NCI-H2171 (cell line): Measurements from ENCODE around the gene MITF.

Experiments
- DNase-seq: peaks from one replicate; lab custom pipeline; 2025; lab: John Stamatoyannopoulos, UW

The MITF gene

GRCh38 chr3:69963643-69964042, 224.4 kb downstream of the MITF start:
- DNase-seq = no peak

GRCh38 chr3:69967156-69967555, 227.9 kb downstream of the MITF start:
- DNase-seq = no peak

DNA sequence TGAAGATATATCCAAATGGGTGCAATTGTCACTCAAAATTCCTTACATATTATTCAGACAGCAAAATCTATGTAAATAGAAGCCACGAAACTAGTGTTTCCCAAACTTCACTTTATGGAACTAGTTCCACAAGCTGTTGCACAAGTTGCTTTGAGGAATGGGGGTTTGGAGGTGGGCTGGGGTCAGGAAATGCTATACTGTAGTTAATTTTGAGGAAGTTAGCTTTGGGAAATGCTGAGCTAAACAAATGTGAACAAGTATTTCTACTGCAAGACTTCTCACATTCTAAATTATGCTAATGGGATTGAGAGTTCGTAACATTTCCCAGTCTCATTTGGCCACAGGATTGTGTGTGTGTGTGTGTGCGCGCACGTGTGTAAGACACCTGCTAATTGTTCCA, 231.6 kb downstream of the MITF start:
- no peak for DNase-seq

GRCh38 chr3:69972672-69973071, 233.4 kb downstream of the MITF start:
- no peak for DNase-seq

- no peak for DNase-seq
Measured at GRCh38 chr3:69976021-69976420, 236.8 kb downstream of the MITF start.

GRCh38 chr3:69983546-69984265, 244.4 kb downstream of the MITF start:
- no peak for DNase-seq

DNA sequence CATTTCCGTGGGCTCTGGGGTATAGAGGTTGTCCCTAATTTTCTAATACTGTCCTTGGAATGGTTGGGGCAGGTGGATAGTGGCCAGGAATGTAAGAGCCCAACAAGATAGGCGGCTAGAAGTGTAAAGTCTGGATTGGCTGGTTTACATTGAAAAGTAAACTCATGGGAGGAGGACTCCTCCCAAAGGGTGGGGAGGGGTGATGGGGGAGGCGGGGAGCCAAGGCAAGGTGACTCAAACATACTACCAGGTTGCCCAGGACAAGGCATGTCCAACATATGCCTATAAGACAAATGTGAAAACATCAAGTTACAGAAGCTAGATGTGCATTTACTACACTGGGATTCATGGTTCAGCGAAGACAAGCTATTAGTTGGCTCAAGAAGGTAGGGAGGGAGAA, 246.0 kb downstream of the MITF start:
- DNase-seq = no peak

GRCh38 chr3:69986419-69986818, 247.2 kb downstream of the MITF start:
- DNase-seq = no peak

DNA sequence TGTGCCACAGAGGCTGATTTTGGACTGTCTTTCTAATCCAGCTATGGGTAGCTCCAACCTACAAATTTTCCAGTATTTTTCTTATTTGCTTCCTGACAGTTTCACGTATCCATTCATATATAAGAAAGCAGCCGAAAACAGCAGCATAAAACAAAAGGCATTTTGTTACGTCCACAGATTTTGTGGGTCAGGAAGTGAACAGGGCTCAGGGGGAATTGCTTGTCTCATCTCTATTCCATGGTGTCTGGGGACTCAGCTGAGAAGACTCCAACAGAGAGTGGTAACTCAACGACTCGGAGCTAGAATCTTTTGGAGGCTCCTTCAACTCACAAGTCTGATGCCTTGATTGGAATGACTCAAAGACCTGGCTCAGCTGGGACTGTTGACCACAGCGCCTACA, 248.6 kb downstream of the MITF start:
- no peak for DNase-seq

GRCh38 chr3:69993757-69994156, 254.5 kb downstream of the MITF start:
- no peak for DNase-seq

DNA sequence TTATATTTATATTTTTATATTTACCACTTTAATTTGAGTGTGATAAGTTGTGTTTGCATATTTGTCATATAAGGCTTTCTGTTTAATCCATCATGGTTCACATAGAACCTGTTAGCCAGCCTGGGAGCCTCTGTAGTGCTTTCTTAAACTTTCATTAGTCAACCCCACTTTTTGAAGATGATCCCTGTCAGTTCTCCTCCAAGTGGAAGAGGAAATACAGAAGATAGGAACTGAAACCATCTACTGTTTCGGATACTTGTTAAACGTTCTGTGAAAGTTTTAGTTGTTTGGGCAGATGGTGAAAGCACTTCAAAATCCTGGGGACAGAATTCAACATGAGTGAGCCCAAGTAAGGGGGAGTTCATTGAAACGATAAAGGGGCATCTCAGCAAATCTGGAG, 255.7 kb downstream of the MITF start:
- no peak for DNase-seq

DNA sequence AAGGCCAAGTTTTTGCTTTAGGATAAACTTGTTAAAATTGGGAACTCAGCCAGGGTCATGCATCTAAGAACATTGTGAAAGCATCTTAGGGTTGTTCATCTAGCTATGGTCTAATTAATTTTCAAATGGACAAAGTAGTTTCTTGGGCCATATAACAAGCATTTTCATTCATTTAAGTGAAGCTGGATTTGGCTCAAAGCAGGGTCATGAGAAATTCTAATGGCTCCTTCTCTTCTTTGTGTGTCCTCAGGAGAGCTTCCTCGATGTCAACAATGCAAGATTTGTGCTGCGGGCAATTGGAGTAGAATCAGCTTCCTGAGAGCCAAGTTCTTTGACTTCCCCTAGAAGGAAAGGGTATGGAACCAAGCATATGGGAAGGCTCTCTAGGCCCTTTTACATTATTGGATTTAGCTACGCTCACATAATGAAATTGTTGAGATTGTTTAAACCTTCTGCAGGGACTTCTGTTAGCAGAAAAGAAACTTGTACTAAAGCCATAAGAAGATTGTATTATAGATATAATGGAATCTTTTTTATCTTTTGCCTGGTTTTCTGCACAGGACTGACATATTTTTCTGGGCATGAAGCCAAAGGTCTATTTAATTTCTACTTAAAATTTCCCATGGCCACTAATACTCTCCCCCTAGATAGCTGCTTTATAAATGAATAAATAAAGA, 258.5 kb downstream of the MITF start:
- DNase-seq = no peak

GRCh38 chr3:69998759-69999139, 259.5 kb downstream of the MITF start:
- DNase-seq = no peak

DNA sequence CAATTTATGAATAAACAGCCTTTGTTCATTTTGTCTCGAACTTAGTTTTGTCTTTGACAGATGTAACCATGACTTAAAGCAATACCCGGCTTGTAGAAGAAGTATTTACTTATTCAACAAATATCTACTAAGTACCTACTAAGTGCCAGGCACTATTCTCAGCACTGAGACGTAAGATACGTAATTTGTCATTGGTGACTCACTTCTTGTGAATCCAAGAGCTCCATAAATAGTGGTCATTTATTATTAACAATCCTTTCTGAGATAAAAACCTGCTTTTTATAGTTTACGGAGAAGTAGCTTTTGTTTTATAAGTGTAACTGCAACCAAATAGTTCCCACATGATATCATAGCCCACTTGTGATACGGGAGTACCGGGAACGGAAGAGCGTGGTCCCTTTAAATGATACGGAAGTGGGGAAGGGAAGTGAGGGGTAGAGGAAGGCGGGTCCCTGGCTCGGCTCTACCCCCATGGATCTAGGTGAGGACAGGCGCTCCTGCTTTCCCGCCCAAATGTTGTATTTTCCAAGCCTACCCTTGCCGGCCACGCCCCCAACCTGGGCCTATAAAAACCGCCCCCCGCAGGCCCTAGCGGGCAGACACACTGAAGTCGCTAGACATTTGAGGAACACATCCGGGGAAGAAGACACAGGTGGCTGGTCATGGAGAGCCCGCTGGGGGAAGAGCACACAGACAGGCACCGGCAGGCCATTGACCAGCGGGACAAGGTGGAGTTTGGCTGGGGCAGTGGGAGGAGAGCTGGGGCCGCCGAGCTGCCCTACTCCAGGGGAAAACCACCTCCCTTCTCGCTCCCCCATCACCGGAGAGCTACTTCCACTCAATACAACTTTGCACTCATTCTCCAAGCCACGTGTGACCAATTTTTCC, 260.1 kb downstream of the MITF start, which contains the start of gene SAMMSON:
Gene SAMMSON (plus strand): TSS at position 594 of the 888 bp plus-strand sequence.
- DNase-seq = no peak

DNA sequence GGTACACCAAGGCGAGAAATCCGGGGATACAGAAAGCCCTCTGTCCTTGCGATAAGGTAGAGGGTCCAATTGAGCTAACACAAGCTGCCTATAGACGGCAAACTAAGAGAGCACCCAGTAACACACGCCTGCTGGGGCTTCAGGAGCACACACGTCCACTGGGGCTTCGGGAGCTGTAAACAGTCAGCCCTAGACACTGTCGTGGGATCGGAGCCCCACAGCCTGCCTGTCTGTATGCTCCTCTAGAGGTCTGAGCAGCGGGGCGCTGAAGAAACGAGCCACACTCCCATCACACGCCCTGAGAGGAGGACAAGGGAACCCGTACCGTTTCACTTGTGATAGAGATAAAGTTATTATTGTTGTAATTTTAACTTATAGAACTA, 260.8 kb downstream of the MITF start:
- DNase-seq = no peak

GRCh38 chr3:70000563-70001081, 261.4 kb downstream of the MITF start:
- no peak for DNase-seq

DNA sequence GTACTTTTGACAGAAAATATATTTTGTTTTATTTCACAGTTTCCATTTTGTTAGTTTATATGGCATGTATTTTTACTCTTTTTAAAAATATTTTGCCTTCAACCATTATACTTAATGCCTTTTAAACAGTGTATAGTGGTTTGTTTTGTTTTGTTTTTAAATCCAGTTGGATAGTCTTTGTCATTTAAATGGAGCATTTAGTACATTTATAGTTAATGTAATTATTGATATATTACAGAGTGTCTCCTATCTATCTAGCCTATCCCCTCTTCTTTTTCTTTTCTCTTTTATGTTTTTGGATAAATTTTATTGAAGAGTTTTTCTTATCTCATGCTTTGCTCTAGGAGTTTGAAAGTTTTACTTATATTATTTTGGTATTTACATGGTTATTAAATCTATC, 263.9 kb downstream of the MITF start:
- no peak for DNase-seq

- DNase-seq = no peak
Measured at GRCh38 chr3:70006089-70006488, 266.8 kb downstream of the MITF start.

DNA sequence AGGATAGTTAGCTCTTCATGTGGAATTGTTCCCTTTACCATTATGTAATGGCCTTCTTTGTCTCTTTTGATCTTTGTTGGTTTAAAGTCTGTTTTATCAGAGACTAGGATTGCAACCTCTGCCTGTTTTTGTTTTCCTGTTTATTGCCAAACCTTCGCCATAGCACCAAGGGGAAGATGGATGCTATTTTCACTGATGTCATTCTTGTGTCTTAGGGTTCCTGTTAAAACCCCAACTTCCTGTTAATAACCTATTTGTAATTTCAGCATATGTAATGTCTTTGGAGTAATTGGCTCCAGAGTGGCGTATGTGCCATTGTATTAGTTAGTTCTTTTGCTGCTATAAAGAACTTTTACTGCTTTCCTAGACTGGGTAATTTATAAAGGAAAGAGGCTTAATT, 271.1 kb downstream of the MITF start:
- DNase-seq = no peak

- no peak for DNase-seq
Measured at GRCh38 chr3:70011582-70011981, 272.3 kb downstream of the MITF start.
